NCI-H2171 (cell line): ENCODE results near the gene JADE3.
A peak's percentile ranks its signal among the peaks of the same experiment; 100 is the strongest.
"Not testable (repeated sequence)": the region's sequence is repeated elsewhere in the genome, so short reads cannot be mapped to it uniquely, and the experiment has no call there.

ENCODE experiments used
- DNase-seq: peaks from one replicate; lab custom pipeline; 2025; lab: John Stamatoyannopoulos, UW

Gene JADE3

DNA sequence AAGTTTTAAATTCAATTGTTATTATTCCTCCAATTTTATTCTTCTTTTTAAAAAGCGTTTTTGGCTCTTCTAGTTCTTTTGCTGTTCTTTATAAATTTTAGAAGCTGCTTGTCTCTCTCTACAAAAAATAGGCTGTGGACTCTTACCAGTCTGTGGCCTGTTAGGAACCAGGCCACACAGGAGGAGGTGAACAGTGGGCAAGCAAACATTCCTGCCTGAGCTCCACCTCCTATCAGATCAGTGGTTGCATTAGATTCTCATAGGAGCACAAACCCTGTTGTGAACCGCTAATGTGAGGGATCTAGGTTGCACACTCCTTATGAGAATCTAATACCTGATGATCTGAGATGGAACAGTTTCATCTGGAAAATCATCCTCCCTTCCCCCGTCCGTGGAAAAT is 23.1 kb downstream of the JADE3 start:
- no peak for DNase-seq

DNA sequence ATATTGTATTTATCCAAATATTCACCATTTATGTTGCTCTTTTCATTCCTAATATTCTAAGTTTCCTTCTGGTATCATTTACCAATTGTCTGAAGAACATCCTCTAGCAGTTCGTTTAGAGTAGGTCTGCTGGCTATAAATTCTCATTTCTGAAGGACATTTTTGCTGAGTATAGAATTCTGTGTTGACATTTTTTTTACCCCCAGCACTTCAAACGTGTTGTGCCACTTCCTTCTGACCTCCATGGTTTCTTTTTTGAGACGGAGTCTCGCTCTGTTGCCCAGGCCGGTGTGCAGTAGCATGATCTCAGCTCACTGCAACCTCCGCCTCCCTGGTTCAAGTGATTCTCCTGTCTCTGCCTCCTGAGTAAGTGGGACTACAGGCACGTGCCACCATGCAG is 26.4 kb downstream of the JADE3 start:
- DNase-seq, result no peak

DNA sequence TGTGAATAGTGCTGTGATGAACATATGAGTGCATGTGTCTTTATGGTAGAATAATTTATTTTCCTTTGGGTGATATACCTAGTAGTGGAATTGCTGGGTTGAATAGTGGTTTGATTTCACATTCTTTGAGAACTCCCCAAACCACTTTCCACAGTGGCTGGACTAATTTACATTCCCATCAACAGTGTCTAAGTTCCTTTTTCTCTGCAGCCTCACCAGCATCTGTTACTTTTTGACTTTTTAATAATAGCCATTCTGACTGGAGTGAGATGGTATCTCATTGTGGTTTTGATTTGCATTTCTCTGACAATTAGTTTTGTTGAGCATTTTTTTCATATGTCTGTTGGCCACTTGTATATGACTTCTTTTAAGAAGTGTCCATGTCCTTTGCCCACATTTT is 29.1 kb downstream of the JADE3 start:
- no peak for DNase-seq

DNA sequence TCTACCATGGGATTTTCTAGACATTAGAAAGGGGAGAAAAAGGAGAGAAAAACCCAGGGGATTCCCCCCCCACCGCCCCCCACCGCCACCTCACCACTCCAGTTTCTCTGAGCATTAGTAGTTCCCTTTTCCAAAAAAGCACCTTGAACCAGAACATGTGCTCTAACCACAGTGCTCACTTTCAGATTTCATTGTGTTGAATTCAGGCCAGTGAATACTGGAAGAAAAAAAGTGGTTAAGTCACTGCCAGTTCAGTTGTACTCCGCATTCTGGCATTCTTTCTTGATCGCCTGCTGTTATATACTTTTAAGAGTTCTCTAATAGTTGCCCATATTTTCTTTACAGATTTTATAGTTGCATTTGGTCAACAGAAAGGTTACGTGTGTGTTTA is 40.9 kb downstream of the JADE3 start:
- no peak for DNase-seq

DNA sequence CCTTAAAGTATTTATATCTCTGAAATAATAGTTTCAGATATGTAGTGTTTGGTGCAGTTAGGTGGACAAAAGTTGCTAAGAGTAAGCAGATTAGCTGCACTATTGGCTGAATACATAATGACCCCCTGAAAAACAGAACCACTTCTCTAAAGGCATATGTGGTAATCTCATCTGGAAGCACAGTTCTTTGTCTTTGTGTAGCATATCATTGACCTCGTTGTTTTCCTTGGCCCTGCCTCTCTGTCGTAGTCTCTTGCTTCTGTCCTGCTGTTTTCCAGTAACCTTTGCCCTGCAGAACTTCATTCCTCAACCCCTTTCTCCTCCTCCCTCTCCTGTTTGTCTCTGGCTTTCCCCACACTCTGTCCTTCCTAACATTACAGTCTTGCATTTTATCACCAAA is 41.4 kb downstream of the JADE3 start:
- DNase-seq, result no peak

DNA sequence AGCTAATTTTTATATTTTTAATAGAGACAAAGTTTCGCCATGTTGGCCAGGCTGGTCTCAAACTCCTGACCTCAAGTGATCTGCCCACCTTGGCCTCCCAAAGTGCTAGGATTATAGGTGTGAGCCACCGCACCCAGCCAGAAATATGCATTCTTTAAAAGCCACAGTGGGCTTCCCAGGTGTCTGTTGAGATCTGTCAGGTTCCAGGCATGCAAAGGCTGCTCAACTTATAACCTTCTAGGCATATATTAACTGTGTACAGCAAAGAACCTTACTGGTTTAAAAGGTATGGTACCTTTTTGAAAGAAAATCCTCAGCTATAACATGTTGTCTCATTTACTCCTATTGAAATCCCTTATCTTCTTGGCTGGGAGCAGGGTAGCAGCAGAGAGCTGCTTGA is 42.5 kb downstream of the JADE3 start:
- no peak for DNase-seq

DNA sequence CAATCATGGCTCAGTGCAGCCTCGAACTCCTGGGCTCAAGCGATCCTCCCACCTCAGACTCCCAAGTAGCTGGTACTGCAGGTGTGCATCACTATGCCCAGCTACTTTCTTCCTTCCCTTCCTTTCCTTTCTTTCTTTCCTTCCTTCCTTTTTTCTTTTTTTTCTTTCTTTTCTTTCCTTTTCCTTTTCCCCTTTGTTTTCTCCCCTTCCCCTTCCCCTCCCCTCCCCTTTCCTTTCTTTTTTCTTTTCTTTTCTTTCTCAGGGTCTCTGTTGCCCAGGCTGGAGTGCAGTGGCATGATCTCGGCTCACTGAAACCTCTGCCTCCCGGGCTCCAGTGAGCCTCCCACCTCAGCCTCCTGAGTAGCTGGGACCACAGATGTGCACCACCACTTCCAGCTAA is 44.4 kb downstream of the JADE3 start:
- DNase-seq, result not testable (repeated sequence)

DNA sequence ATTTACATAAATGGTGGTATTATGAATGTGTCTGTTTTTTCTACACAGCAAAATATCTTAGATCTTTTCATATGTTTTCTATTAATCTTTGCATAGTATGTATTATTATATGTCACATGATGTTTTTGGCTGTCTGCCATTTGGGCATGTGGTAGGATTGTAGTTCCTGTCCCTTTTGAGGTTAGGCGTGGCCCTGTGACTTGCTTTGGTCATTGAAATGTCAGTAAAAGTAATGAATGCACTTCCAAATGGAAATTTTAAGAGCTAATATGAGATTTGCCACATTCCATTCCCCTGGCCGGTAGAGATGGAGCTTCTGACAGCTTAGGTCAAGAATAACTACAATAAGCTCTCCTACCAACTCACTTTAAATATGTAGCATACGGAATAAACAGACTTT is 45.1 kb downstream of the JADE3 start:
- DNase-seq, result no peak

DNA sequence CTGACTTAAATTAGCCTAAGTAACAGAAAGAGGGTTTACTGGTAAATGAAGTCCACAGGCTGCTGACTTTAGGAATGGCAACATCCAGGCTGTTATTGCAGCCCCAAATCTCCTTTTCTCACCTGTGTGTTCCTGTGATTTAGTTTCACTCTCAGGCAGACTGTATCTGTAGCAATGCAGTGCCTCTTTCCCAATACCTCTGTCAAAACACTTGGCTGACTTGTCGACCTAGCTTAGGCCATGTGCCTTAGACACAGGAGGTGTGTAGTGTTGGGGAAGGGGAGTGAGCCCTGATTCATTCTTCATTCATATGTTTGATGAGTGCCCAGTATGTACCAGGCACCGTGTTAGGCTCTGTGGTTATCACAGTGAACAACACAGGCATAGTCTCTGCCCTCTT is 46.9 kb downstream of the JADE3 start:
- no peak for DNase-seq

DNA sequence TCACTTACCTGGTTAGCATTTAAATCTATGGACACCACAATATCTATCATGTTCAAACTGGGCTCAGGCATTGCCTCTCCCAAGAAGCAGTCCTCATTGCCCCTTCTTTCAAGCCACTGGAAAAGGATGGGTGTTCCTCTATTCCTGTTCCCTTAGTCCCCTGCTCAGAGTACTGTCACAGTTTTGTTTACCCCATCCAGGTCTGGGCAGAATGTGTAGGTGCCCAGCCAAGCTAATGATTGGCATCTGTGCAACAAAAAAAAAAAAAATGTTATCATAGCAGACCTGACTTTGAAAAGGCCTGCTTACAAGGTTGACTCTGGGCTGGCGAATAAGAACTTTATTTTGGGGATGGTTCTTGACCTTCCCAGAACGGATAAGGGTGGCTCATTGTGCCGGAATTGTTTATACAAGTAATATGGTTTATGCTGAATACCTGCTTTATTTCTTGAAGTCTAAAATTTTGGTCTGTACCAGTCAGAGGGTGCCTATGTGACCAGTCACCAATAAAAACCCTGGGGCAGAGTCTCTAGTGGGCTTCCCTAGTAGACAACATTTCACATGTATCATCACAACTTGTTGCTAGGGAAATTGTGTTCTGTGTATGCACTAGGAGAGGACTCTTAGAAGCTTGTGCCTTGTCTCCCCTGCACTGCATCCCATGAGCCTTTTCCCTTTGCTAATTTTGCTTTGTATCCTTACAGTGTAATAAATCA is 47.9 kb downstream of the JADE3 start:
- DNase-seq, result no peak

DNA sequence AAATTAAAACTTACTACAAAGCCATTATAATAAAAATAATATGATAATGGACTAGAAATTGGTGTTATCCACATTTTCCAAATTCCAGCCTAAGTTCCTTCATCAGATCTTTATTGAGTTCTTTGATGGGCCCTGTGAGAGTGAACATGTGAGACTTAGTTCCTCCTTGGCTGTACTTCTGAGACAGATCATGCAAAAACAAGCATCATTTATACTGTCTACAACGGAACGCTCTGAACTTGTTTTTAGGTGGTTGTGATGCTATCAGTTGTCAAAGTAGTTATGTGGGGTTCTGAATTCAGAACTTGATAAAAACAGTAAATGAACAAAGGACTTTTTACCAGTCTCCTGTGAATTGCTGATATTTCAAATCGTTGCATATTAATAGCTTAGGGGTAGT is 48.9 kb downstream of the JADE3 start:
- DNase-seq, result no peak

DNA sequence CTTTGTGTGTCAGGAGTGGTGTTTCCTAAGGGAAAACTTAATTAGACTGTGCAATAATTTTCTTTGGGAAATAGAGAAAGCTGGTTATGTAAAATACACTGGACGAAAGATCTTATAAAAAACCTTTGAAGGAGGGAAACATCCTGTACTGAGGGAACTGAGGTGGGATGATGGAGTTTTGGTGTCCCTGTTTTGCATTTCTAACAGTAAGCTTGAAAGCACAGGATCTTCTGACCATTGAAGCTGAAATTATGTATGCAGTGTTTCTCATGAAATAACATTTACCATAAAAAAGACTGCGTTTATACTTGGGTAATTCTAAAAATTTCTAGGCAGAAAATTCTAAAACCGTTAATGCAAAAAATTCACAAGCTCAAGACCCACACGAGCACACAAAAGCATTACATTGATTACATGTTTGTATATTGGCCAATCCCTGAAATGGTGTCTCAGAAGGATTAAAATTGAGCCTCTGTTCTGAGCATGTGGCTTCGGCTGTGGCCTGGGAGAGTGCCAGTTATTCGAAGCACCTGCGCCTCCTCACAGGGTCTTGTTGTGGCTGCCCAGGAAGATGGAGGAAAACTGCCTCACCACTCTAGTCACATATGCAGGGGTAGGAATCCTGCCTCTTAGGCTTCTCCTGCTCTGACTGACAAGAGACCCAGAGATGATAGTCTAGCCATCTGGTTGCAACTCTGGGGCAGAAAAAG is 49.5 kb downstream of the JADE3 start:
- peak; percentile 43 for DNase-seq

DNA sequence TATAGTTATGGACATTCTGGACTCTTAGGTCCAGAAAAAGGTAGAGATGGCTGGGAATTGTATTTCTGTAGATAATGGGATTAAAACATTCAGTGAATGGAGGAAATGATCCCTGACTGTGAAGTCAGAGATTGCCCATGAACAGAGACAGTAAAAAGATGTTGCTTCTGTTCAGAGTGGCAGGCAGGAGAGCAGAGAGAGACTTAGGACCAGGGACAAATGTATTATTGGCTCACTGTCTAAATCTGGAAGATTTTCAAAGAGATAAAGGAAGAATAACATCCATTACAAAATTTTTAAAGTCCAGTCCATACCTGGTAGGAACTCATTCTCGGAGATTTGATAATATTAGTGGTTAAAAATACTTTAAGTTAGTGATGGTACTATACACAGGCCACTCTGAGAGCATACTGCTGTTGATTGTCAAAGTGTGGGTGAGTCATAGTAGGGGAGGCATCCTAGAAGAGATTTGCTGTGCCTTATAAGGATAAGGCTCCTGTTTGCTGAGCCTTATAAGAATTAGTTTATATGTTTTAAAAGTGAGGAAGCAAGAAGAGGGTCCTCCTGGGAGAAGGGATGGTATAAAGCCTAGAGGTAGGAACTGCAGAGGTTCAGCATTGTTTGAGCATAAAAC is 53.0 kb downstream of the JADE3 start:
- no peak for DNase-seq

DNA sequence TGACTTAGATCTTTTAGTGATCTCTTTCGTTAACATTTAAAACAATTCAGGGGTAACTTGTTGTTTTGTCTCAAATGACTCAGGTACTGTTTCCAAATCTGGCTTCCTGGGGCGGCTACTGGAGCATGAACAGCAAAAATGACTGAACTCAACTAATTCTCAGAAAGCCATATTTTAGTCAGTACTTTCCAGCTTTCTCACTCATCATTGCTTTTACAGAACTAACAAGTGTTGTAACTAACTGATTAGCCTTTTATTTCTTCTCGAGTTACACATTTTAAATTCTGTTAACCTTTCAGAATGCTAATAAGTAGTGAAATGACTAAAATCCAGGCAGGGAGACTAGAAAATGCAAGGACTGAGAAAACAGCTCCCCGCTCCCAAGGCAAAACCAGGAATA is 55.3 kb downstream of the JADE3 start:
- DNase-seq, result no peak

DNA sequence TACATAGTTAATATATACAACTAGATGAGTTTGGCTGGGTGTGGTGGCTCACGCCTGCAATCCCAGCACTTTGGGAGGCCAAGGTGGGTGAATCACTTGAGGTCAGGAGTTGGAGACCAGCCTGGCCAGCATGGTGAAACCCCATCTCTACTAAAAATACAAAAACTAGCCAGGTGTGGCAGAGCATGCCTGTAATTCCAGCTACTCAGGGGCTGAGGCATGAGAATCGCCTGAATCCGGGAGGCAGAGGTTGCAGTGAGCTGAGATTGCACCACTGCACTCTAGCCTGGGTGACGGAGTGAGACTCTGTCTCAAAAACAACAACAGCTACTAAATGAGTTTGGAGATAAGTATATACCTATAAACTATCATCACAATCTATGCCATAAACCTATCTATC is 64.8 kb downstream of the JADE3 start:
- DNase-seq, result not testable (repeated sequence)

DNA sequence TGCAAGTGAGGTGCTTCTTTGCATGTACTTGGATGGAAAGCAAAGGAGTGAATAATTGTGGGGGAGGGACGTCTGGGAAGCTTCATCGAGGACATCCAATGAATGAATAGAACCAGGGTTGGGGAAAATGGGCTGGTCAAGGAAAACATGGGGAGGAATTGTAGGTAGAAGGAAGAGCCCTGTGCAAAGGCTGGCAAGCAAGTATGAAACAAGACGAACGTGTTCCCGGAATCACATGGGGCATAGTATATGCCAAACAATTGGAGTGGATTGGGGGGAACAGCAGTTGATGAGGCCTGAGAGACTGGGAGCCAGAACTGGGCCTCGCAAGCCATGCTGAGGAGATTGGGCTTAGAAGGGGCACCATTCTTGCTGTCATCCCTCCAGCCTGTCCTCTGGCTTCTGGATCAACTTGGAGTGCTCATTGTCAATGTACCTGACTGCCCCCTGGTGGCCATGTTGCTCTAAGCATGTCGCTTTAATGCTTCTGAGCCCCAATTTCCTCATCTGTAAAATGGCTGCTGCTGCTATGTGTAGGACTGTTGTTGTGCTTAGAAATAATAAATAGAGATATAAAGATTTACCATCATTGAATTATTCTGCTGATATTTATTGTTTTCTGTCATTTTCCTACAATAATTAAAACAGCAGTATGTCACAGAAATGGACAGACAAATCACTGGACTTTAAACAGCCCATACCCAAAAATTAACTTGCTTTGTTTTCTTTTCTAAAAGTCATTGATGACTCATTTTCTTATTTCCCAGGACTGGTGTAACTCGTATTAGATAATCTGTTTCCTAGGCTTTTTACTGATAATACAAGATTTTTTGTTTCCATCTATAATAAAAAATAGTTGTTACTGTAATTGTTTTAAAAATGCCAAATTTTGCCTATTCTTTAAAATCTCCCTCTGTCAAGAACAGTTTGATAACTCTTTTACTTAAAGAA is 66.4 kb downstream of the JADE3 start:
- DNase-seq, result peak; percentile 20

DNA sequence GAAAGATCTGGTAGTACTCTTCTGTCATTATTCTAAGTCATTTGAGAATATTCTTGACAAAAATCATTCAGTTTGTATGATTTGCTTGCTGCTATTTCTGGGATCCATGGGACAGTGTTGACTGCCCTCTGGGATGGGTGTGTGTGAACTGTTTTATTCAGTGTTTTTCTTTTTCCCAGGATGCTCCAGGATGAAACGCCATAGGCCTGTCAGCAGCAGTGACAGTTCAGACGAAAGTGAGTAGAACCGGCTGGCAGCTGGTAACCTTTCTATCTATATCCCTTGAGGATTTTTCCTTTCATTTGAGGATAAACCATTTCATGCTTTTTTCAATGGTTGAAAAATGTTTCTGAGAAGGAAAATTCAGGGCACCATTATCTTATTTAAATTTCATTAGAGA is 72.5 kb downstream of the JADE3 start:
- DNase-seq, result no peak

DNA sequence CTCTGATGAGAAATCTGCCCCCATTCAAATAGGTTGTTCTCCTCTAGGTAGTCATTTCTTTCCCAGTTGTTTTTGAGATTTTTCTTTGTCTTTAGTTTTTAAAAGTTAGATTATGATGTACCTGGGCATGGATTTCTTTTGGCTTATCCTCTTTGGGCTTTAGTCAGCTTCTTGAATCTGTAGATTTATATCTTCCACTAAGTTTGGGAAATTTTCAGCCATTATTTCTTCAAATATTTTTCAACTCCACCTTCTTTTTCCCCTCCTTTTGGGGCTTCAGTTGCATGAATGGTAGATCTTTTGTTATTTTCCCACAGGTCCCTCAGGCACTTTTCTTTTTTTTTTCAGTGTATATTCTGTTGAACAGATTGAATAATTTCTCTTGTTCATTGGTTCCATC is 77.3 kb downstream of the JADE3 start:
- DNase-seq, result no peak

DNA sequence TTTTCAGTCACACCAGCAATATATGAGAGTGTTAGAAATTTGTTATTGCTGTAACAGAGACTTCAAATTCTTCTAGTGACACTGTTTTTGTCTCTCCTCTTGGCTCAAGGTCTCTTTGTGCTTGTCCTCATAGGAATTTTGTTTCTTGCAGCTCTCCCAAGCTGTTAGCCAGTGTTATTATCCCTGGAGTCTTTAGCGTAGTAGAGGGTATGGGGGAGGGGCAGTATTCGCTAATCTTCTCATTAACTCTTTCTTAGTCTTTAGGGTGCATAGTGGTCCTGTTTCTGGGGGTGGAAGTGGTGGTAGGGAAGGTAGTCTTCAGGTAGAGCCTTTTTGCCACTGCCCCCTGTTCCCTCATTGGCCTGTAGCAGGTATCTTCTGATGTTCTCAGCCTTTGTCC is 79.4 kb downstream of the JADE3 start:
- DNase-seq, result no peak

DNA sequence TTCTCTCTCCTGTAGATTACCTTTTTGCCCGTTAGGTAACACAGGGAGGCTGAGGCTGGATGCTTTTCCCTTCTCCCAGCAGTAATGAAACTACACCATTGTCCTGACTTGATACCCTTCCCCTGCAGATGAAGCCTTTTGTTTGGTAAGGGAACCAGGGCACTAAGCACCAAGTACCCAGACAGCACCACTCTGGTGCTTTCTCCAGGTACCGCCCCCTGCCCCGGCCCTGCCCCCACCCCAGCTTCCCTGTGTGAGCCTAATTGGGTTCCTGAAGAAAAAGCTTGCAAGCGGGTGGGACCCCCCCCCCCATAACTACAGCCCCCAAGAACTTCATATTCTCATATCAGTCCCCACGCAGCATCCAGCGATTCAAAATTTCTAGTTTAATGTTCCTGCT is 79.8 kb downstream of the JADE3 start:
- DNase-seq, result no peak

DNA sequence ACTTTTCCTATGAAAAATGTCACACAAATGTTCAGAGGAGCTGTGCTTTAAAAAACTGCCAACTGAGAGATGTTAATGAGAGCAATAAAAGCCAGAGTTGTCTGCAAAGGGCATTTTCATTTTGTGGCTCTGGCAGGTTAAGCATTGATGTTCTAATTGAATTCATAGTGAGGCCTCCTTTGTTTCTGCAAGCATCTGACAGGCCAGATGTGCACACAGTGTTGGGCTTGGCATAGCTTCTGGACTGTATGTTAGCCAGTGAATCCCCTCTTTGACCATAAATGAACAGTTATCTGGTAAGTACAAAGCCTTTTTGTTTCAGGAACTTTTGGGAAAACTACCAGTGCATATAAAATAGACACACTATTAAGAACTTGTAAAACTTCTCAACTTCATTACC is 81.9 kb downstream of the JADE3 start:
- no peak for DNase-seq

DNA sequence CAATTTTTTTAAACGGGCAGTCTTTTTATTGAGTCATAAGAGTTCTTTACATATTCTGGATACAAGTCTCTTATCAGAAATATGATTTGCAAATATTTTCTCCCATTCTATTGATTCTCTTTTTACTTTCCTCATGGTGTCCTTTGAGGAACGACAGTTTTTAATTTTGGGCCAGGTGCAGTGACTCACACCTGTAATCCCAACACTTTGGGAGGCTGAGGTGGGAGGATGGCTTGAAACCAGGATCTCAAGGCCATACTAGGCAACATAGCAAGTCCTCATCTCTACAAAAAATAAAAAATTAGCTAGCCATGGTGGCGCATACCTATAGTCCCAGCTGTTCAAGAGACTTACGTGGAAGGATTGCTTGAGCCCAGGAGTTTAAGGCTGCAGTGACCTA is 99.9 kb downstream of the JADE3 start:
- no peak for DNase-seq
